ENCODE measurements around the gene CLDN17.

CLDN17 gene

GRCh38 chr21:30117631-30118030 lies 49.0 kb downstream of the CLDN17 start:
- DNase-seq (ENCODE audit: low read depth) = no peak

- DNase-seq (ENCODE audit: low read depth) = no peak
Measured at GRCh38 chr21:30116479-30116878, 50.1 kb downstream of the CLDN17 start.
